Activated CD4-positive, CD25-positive, alpha-beta regulatory T cell (primary cell): ENCODE data around the gene UNC45A.
A peak's percentile ranks its signal among the peaks of the same experiment; 100 is the strongest.
"Not testable (repeated sequence)": the region's sequence is repeated elsewhere in the genome, so short reads cannot be mapped to it uniquely, and the experiment has no call there.

Source experiments
- DNase-seq, 4 experiments: peaks; one replicate each; lab custom pipeline; 2025; lab: John Stamatoyannopoulos, UW

UNC45A gene

DNA sequence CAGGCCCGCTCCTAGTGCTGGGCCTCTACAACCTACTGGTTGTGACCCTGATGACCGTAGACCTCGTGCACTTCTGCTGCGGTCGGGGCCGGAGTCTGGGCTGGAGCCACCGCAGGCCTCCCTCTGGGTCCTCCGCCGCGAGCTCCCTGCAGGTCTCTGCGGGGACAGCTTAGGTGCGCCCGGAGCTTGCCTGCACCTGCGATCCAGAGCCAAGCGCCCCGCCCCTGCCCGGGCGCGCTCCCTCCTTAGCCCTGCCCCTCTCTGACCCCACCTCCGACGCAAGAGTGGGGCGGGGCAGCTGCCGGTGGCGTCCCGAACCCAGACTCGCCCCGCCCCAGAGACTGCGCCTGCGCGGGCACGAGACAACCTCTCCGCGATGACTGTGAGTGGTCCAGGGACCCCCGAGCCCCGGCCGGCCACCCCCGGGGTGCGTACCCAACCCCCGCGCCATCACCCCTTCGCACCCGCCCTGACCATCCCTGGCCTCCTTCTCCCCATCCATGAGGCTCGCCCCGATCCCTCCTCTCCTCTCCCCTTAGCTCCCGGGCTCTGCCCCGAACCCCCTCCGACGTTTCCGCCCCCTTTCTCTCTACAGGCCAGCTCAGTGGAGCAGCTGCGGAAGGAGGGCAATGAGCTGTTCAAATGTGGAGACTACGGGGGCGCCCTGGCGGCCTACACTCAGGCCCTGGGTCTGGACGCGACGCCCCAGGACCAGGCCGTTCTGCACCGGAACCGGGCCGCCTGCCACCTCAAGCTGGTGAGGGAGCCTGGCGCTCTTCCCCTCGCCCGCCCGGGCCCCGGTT is at the start of gene UNC45A:
Gene UNC45A, plus strand, starts transcription at position 337 of the 803 bp plus-strand sequence. Its CDS starts 40 bp downstream, at position 377.
- DNase-seq: peak; percentile 90 to 97 (median 93)

DNA sequence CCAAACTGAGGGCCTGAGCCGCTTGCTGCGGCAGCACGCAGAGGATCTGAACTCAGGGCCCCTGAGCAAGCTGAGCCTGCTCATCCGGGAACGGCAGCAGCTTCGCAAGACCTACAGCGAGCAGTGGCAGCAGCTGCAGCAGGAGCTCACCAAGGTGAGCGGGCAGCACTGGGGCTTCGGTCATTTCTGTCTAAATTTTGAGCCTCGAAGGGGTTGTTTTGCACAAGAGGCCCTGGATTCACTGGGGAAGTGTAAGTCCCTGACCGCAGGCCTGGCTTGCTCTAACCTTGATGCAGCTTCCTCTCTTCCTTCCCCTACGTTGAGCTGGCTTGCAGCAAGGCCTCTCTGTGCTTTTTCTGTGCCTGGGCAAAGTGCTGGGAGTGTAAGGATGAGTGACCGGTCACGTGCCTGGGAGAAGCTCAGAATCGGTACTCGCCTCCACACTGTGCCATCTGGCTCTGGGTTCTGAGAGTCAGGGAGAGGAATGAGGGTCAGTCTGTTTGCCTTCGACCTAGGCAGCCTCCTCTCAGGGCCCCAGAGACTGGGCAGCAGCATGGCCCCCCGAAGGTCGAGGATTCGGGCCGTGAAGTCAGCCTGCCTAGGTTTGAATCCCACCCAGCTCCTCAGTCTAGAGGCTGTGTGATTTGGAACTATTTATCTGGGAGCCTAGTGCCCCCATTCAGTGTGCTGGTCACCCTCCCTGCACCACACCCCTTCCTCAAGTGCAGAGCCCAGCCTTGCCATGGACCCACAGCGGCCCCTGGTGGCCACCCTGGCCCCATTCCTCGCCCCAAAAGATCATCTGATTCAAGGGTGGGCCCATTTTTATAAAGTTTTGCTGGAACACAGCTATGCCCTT is 49.4 kb upstream of the UNC45A start:
- peak; percentile 50 to 70 (median 66) for DNase-seq

GRCh38 chr15:90886291-90886614 is 48.8 kb upstream of the UNC45A start:
- no peak for DNase-seq

GRCh38 chr15:90887037-90887481 is 48.0 kb upstream of the UNC45A start:
- no peak for DNase-seq

GRCh38 chr15:90889313-90889730 is 45.8 kb upstream of the UNC45A start:
- DNase-seq: no peak

DNA sequence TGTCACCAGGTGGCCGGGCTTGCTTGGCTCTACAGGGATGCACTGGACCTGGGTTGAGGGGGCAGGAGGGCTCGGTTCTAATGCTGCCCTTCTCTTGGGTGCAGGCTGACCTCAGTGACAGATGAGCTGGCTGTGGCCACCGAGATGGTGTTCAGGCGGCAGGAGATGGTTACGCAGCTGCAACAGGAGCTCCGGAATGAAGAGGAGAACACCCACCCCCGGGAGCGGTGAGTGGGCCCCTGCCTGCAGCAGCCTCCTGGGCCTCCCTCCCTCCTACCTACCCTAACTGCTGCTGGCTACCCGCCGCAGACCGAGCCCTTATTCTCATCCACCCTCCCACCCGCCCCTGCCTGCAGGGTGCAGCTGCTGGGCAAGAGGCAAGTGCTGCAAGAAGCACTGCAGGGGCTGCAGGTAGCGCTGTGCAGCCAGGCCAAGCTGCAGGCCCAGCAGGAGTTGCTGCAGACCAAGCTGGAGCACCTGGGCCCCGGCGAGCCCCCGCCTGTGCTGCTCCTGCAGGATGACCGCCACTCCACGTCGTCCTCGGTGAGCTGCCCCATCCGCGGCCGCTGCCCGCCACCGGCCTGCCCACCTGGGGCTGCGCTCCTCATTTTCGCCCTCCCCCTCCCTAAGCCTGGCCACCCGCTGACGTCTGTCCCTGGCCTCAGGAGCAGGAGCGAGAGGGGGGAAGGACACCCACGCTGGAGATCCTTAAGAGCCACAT is 45.2 kb upstream of the UNC45A start:
- no peak for DNase-seq

GRCh38 chr15:90890839-90891238 is 44.2 kb upstream of the UNC45A start:
- DNase-seq: no peak

DNA sequence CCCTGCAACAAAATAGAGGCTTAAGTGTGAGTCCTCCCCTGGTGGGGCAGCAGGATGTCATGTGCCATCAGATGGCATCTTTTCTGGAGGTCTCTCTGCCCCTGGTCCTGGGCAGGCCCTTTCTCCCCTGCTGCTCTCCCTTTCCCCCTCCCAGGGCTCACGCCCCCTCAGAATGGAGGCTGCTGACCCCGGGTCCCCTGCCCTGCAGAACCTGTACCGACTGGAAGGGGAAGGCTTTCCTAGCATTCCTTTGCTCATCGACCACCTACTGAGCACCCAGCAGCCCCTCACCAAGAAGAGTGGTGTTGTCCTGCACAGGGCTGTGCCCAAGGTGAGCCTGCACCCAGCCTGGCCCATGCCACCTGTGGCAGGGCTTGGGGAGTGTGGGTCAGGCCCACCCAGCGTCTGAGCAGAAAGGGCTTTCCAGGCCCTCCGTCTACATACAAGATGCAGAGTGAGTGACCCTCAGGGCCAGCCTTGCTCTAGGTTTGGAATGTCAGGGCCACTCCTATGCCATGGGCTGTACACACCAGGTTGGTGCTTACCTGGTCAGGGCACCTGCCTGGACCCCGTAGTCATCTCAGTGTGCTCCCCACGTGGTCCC is 43.6 kb upstream of the UNC45A start:
- no peak for DNase-seq

DNA sequence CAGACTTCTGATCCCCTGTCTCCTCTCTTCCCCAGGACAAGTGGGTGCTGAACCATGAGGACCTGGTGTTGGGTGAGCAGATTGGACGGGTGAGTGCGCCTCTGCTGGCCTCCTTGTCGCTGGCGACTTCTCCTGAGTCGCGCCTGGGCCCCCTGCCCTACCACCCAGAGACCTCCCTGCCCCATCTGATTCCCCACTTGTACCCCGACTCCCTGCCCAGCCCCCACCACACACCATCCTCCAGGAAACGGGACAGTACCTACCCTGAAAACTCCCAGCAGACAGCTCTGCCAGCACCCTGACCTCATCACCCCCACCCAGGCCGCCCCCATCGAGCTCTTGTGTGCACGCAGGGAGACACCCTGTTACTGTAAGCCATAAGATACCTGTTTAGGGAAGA is 43.1 kb upstream of the UNC45A start:
- no peak for DNase-seq

DNA sequence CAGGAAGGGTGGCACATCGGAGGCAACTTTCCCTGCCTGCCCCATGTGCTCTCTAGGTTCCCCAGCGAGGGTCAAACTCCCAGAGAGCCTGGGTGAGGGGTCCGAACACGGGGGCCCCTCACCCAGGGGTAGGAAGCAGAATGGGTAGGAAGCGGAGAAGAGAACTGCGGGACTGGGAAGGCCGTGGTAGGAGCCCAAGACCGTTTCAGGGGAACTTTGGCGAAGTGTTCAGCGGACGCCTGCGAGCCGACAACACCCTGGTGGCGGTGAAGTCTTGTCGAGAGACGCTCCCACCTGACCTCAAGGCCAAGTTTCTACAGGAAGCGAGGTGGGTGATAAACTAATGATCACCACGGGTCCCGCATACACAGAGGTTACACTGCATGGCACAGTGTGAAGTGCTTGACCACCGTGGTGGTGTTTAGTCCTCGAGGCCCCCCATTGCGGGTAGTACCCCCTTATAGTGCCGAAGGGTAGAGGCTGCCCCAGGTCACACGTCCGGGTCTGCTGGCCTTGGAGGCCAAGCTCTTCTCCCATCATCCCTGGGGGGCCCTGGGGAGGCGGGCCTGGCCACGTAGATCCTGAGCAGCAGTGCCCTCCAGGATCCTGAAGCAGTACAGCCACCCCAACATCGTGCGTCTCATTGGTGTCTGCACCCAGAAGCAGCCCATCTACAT is 42.4 kb upstream of the UNC45A start:
- DNase-seq: no peak

DNA sequence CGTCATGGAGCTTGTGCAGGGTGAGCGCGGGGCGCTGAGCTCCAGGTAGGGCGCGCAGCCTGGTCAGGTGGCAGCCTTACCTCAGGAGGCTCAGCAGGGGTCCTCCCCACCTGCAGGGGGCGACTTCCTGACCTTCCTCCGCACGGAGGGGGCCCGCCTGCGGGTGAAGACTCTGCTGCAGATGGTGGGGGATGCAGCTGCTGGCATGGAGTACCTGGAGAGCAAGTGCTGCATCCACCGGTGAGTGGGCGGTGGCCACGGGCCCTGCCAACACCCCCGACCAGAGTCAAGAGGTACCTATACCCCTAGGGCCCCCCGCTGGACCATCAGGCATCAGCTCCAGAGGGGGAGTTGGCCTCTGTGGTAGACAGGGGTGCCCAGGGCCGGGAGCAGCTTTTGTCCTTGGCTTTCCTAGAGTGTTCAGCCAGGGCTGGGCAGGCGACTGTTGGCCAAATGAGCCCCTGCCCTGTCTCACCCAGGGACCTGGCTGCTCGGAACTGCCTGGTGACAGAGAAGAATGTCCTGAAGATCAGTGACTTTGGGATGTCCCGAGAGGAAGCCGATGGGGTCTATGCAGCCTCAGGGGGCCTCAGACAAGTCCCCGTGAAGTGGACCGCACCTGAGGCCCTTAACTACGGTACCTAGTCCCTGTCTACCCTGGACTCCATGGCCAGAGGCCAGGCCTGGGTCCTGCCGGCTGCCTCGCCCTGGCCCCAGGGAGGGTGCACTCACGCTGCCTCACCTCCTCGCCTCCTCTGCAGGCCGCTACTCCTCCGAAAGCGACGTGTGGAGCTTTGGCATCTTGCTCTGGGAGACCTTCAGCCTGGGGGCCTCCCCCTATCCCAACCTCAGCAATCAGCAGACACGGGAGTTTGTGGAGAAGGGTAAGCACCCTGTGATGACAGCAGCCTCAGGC is 41.7 kb upstream of the UNC45A start:
- DNase-seq: no peak

DNA sequence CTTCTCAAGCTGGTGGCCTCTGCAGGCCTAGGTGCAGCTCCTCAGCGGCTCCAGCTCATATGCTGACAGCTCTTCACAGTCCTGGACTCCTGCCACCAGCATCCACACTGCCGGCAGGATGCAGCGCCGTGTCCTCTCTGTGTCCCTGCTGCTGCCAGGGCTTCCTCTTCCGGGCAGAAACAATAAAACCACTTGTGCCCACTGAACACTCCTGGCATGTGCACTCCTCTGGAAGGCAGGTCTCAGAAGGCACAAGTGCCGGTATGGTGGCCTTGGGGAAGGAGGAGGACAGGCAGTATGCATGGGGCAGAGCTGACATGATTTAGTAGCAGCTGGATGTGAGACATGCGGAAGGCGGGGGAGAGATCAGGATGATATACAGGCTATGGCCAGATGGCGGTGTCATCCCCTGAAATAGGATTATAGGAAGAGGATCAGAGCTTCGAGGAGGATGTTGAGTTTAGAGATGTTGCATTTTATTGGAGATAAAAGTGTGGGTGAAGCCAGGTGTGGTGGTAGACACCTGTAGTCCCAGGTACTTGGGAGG is 39.4 kb upstream of the UNC45A start:
- no peak for DNase-seq

GRCh38 chr15:90897131-90897655 is 37.9 kb upstream of the UNC45A start:
- DNase-seq: not testable (repeated sequence)

DNA sequence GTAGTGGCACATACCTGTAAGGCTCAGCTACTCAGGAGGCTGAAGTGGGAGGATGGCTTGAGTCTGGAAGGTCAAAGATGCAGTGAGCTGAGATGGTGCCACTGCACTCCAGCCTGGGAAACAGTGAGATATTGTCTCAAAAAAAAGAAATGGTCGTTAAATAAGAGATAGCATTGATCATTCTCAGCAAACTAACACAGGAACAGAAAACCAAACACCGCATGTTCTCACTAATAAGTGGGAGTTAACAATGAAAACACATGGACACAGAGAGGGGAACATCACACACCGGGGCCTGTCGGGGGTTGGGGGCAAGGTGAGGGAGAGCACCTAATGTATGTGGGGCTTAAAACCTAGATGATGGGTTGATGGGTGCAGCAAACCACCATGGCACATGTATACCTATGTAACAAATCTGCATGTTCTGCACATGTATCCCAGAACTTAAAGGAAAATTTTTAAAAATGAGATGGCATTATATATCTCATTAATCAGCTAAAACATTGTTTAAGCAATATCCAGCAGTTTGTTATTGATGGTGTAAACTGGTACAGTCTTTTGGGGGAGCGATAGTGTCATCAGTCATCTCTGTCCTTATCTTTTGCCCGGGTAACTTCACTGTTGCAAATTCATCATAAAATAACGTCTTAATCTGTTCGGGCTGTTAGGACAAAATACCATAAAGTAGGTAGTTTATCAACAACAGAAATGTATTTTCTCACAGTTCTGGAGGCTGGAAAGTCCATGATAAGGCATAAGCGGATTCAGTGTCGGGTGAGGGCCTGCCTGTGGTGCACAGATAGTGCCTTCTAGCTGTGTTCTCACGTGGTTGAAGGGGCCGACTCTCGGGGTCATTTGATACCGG is 33.7 kb upstream of the UNC45A start:
- no peak for DNase-seq

GRCh38 chr15:90902040-90902839 is 32.8 kb upstream of the UNC45A start:
- DNase-seq: peak; percentile 48 to 63 (median 50)

DNA sequence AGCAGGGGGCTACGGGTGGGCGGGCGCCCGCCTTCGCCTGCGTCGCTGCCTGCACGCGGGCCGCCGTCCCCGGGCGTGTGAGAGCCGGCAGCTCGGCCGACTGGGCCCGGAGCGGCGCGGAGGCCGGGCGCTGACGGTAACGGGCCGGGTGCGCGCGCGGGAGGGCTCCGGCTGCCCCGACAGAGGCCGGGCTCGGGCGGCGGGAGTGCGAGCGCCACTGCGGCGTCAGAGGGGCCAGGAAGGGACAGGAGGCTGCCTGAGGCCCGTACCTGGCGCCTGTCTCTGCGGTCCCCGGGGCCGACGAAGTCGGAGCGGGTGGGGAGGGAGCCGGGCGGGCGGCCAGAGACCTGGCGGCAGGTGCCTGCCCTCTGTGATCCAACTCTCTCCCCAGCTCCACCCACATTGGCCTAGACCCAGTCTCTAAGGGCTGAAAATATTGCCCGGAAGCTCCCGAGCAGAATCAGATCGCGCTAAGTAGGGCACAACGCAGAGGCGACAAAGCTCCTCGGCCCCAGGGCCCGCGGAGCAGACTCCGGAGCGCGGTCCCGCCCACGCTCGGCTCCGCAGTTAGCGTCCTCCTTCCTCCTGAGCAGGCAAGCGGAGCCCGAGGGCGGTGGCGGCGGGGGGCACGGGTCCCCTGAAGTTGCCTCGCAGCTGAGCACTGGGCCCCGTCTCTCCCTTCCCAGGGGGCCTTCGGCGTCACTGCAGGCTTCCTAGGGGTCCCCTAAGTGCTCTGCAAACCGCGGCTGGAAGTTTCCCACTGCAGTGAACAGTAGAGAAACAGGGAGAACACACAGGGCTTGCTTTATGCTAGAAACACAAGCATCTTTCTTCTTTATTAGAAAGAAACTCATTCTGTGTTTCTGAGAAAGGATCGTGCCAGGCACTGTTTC is 32.0 kb upstream of the UNC45A start, which contains the start of gene MAN2A2:
Gene MAN2A2, plus strand, starts transcription at position 463 of the 893 bp plus-strand sequence. CDS start 906 bp downstream, outside the sequence.
- peak; percentile 44 to 54 (median 50) for DNase-seq
